K562 (cell line): ENCODE results near the gene FAM169A. TPM values are rescaled to one million over a fixed set of nuclear protein-coding genes. Genes with fewer than 3 reads are reported as not detected.
A peak's percentile ranks its signal among the peaks of the same experiment; 100 is the strongest.

ENCODE experiments used
- ATAC-seq: fragments of 200-7000 bp; cut with Tn5 transposase; 3 replicates; pipeline ENCODE4 v1.9.1; 2020; ENCODE audit warnings: moderate library complexity
- BruUV-seq: library from RNA; stranded (reverse); fragments of 400-500 nt; replicated peaks from 2 replicates; lab custom pipeline; 2021; lab: Mats Ljungman, UMichigan
- CTCF ChIA-PET: fragments of 300-600 bp; formaldehyde crosslinking; extraction: SDS; loops from one replicate; lab custom pipeline; 2021; ENCODE audit warnings: low intra/inter-chr PET ratio; lab: Yijun Ruan, JAX
- POLR2A ChIA-PET: fragments of 300-600, 350-650 bp; sonication (Branson Sonifier 250); formaldehyde crosslinking; extraction: SDS; loops from one replicate; lab custom pipeline; 2021; ENCODE audit warnings: antibody characterized with exemption, inconsistent platforms; lab: Yijun Ruan, JAX
- DNase-seq, 4 experiments: peaks; one replicate each; pipeline versions ENCODE4 v3.0.0 to v3.0.0-alpha.2; 2011 to 2018; ENCODE audit warnings: low spot score in 3 of 4, mixed read lengths in 3 of 4; ENCODE audit errors: extremely low read depth in 1 of 4
- FAIRE-seq: peaks from 2 replicates; lab custom pipeline; 2011; peaks lifted over from hg19 to GRCh38; lab: Jason Lieb, UNC
- H2AFZ ChIP-seq: 2 replicates; pipeline ENCODE4 v1.6.0; 2011; ENCODE audit warnings: low read depth, low read length, control low read depth, inconsistent platforms
- H3K27ac ChIP-seq: fragments of 200-600 bp; 3 replicates; pipeline ENCODE4 v1.8.0; 2011; ENCODE audit warnings: low read depth, mild to moderate bottlenecking, control low read depth, inconsistent platforms, low read length, moderate library complexity, mixed read lengths; ENCODE audit errors: extremely low read depth
- H3K27me3 ChIP-seq, 2 experiments: fragments of 300-600 bp in 1 of 2; 2 replicates in 1 of 2; 3 replicates in 1 of 2; pipeline versions ENCODE4 v1.6.0 to v1.8.0; 2011; ENCODE audit warnings: inconsistent platforms in 2 of 2, low read length in 2 of 2, mild to moderate bottlenecking in 1 of 2, mixed read lengths in 1 of 2, moderate library complexity in 1 of 2; ENCODE audit not compliant: control insufficient read depth in 2 of 2, insufficient read depth in 2 of 2
- H3K36me3 ChIP-seq: fragments of 300-600 bp; 3 replicates; pipeline ENCODE4 v1.8.0; 2011; ENCODE audit warnings: mild to moderate bottlenecking, low read length, inconsistent platforms; ENCODE audit not compliant: control insufficient read depth, insufficient read depth
- H3K4me1 ChIP-seq, 2 experiments: fragments of 200-600 bp in 1 of 2; replicated peaks in 1 of 2; 2 replicates in 1 of 2; 3 replicates in 1 of 2; pipeline versions ENCODE4 v1.5.1 to v1.8.0; 2011; ENCODE audit warnings: inconsistent platforms in 2 of 2, low read length in 2 of 2, mild to moderate bottlenecking in 1 of 2, mixed read lengths in 1 of 2, moderate library complexity in 1 of 2; ENCODE audit not compliant: control insufficient read depth in 2 of 2, insufficient read depth in 2 of 2
- H3K4me2 ChIP-seq: 2 replicates; pipeline ENCODE4 v1.6.1; 2011; ENCODE audit warnings: low read length, control low read depth, inconsistent platforms, mixed read lengths; ENCODE audit not compliant: insufficient read depth
- H3K4me3 ChIP-seq: fragments of 200-600 bp; sonication (generic), shearing (Covaris generic); 2 replicates; pipeline ENCODE4 v1.5.1; 2016; ENCODE audit warnings: control low read depth, inconsistent platforms
- H3K79me2 ChIP-seq: fragments of 200-600 bp; 3 replicates; pipeline ENCODE4 v1.8.0; 2011; ENCODE audit warnings: low read length, inconsistent platforms; ENCODE audit not compliant: control insufficient read depth, insufficient read depth
- H3K9ac ChIP-seq, 2 experiments: 2 replicates each; pipeline versions ENCODE4 v1.6.0 to v1.6.1; 2011; ENCODE audit warnings: low read depth in 2 of 2, low read length in 2 of 2, control low read depth in 1 of 2, inconsistent platforms in 1 of 2, mild to moderate bottlenecking in 1 of 2, mixed read lengths in 1 of 2; ENCODE audit not compliant: insufficient read depth in 1 of 2
- H3K9me1 ChIP-seq: one replicate; pipeline ENCODE4 v1.6.0; 2011; ENCODE audit warnings: inconsistent platforms, mild to moderate bottlenecking, low read length, moderate library complexity; ENCODE audit not compliant: control insufficient read depth, insufficient read depth
- H3K9me3 ChIP-seq: replicated peaks from 2 replicates; pipeline ENCODE4 v1.5.1; 2011; ENCODE audit warnings: low read depth, low read length, inconsistent platforms; ENCODE audit not compliant: control insufficient read depth, insufficient read depth
- H4K20me1 ChIP-seq: replicated peaks from 2 replicates; pipeline ENCODE4 v1.6.1; 2011; ENCODE audit warnings: low read length, inconsistent platforms, mixed read lengths; ENCODE audit not compliant: control insufficient read depth, insufficient read depth
- CEBPB ChIP-seq: fragments of 450-650 bp; IDR thresholded peaks from 2 replicates; pipeline ENCODE4 v1.6.1; 2016; ENCODE audit warnings: missing genetic modification characterization, missing compliant biosample characterization
- CEBPG ChIP-seq, 3 experiments: fragments of 200-800 bp in 1 of 3; sonication (Bioruptor generic) in 1 of 3; sonication (generic) in 1 of 3; formaldehyde crosslinking in 1 of 3; IDR thresholded peaks in 2 of 3; conservative IDR thresholded peaks in 1 of 3; 2 replicates each; pipeline versions ENCODE4 v1.6.1 to v1.8.0; 2016 to 2022; ENCODE audit warnings: missing compliant biosample characterization in 2 of 3, missing genetic modification characterization in 2 of 3, mild to moderate bottlenecking in 1 of 3, missing genetic modification reagents in 1 of 3
- KAT7 ChIP-seq: sonication (generic); formaldehyde crosslinking; IDR thresholded peaks from 2 replicates; pipeline ENCODE4 v1.8.0; 2022; ENCODE audit warnings: missing genetic modification reagents, mild to moderate bottlenecking, borderline replicate concordance
- PHB2 ChIP-seq: fragments of 450-650 bp; IDR thresholded peaks from 2 replicates; pipeline ENCODE4 v1.6.1; 2017; ENCODE audit warnings: low read depth
- PHF21A ChIP-seq: fragments of 450-650 bp; IDR thresholded peaks from 2 replicates; pipeline ENCODE4 v1.6.1; 2017; ENCODE audit warnings: low read depth, borderline replicate concordance
- POLR2G ChIP-seq: fragments of 200-400 bp; formaldehyde crosslinking; IDR thresholded peaks from 2 replicates; pipeline ENCODE4 v1.6.1; 2017; ENCODE audit warnings: low read depth, mild to moderate bottlenecking, antibody characterized with exemption, low read length, moderate library complexity
- RB1 ChIP-seq: fragments of 450-650 bp; IDR thresholded peaks from 2 replicates; pipeline ENCODE4 v1.6.1; 2017; ENCODE audit warnings: low read depth, mild to moderate bottlenecking
- RNF2 ChIP-seq: sonication (generic); IDR thresholded peaks from 2 replicates; pipeline ENCODE4 v1.6.1; 2016
- TCF7L2 ChIP-seq: fragments of 150-350 bp; IDR thresholded peaks from 2 replicates; pipeline ENCODE4 v1.6.1; 2016; ENCODE audit warnings: low read depth, mild to moderate bottlenecking, low read length, moderate library complexity
- ZNF212 ChIP-seq: fragments of 450-650 bp; formaldehyde crosslinking; IDR thresholded peaks from 2 replicates; pipeline ENCODE4 v1.4.0; 2020; ENCODE audit warnings: mild to moderate bottlenecking
- ZNF639 ChIP-seq, 2 experiments: fragments of 200-800 bp in 1 of 2; sonication (Bioruptor generic) in 1 of 2; sonication (generic) in 1 of 2; formaldehyde crosslinking in 1 of 2; IDR thresholded peaks in 1 of 2; conservative IDR thresholded peaks in 1 of 2; 2 replicates each; pipeline versions ENCODE4 v1.5.0 to v1.6.1; 2016 to 2020; ENCODE audit warnings: missing compliant biosample characterization in 1 of 2, missing genetic modification characterization in 1 of 2, missing genetic modification reagents in 1 of 2
- ZNF780A ChIP-seq: fragments of 250-450 bp; sonication (Bioruptor Pico); IDR thresholded peaks from 2 replicates; pipeline ENCODE4 v1.5.0; 2021; ENCODE audit warnings: mild to moderate bottlenecking
- WGBS: fragments of 100-300 bp; shearing (Covaris generic); methylation state at CpG from one replicate; pipeline ENCODE4 v1.1.6; 2016; ENCODE audit warnings: low coverage, mixed read lengths; ENCODE audit not compliant: insufficient coverage; ENCODE audit errors: missing lambda C conversion rate; 5-methylcytosine and 5-hydroxymethylcytosine counted together
- in situ Hi-C: fragments of 300-500 bp; cut with MboI; formaldehyde crosslinking; loops from 4 replicates; pipeline ENCODE4 v1.15.0; 2018; ENCODE audit warnings: inconsistent platforms, mixed read lengths
- intact Hi-C: fragments of 100-400 bp; cut with micrococcal nuclease; formaldehyde crosslinking; loops from 2 replicates; pipeline ENCODE4 v1.14.2; 2022
- polyA plus RNA-seq, 8 experiments: library from polyadenylated mRNA; depleted of rRNA in 4 of 8; stranded (reverse) in 5 of 8; unstranded in 3 of 8; fragments of >200 nt; fragmentation: Nextera tagmentation in 2 of 8; fragmentation: Illumina TruSeq in 1 of 8; extraction: Ambion mirVana in 2 of 8; extraction: Trizol in 1 of 8; gene quantifications; 2 replicates each; pipeline versions ENCODE4 v1.2.1 to v1.2.3, GENCODE V29; 2011 to 2014; ENCODE audit warnings: inconsistent platforms in 1 of 8, missing spikeins in 1 of 8
- total RNA-seq, 7 experiments: library from RNA; depleted of rRNA in 6 of 7; stranded (reverse); fragments of >200 nt in 6 of 7; fragmentation: Illumina TruSeq in 2 of 7; extraction: Trizol in 2 of 7; gene quantifications; 2 replicates each; pipeline versions ENCODE4 v1.2.1 to v1.2.3, GENCODE V29; 2011 to 2021; ENCODE audit warnings: low replicate concordance in 1 of 7
- TF ChIP-seq, protein P1 (sequence below), 2 experiments: fragments of 450-650 bp in 1 of 2; IDR thresholded peaks; 2 replicates each; pipeline ENCODE4 v1.6.1; 2011 to 2017; ENCODE audit warnings: low read depth in 2 of 2, antibody characterized with exemption in 1 of 2, borderline replicate concordance in 1 of 2, low read length in 1 of 2, mild to moderate bottlenecking in 1 of 2, mixed read lengths in 1 of 2; ENCODE audit not compliant: control insufficient read depth in 1 of 2

FAM169A gene
- total and polyA plus RNA-seq, 9 of the 15 experiments (the other 6 are each of a cell fraction or from before 2014, with no cell fraction given), result 0.01 to 0.04 TPM; not detected in 7

DNA sequence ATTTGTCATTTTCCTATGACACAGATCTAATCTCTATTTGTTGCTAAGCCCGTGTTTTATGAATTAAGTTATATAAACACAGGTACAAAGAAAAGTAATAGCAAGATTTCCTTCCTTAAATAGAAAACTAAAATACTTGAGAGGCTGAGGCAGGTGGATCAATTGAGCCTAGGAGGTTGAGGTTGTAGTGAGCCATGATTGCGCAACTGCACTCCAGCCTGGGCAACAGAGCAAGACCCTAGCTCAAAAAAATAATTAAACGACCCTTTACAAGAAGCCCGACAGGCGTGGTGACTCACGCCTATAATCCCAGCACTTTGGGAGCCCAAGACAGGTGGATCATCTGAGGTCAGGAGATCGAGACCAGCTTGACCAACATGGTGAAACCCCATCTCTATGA lies 36.8 kb downstream of the FAM169A start:
- ATAC-seq, result no peak
- Histone ChIP-seq H3K9me3 (no peaks in the 10 kb centered on the region), H4K20me1 (no peaks in the 10 kb centered on the region), H3K4me3 (no peak overlapping the region), H3K79me2 (no peaks in the 10 kb centered on the region), H3K36me3 (no peaks in the 10 kb centered on the region), H3K27me3 (no peaks in the 10 kb centered on the region; a peak in 1 of 5 replicates), H3K9ac (no peak overlapping the region), H3K4me1 (no peaks in the 10 kb centered on the region), H3K9me1 (no peaks in the 10 kb centered on the region), H3K4me2 (no peak overlapping the region), H2AFZ (no peak overlapping the region), H3K27ac (no peak overlapping the region)
- 3% methylated on average over 7 of the region's 7 CpGs for WGBS
- no peak for DNase-seq
- intact Hi-C loops, result no loop called here
- FAIRE-seq, result no peak
- TF ChIP-seq PHB2 (no peak), CEBPG (CRISPR knock-in tag; IDR thresholded peaks at IDR 0.05) (no peak), CEBPG (tag; conservative IDR thresholded peaks at IDR 0.05 in 1 of 2, IDR thresholded peaks at IDR 0.05 in 1 of 2) (peak in 1 of 2 experiments; percentile 83; a peak in 2 of 4 replicates), TCF7L2 (no peak), ZNF639 (CRISPR knock-in tag; conservative IDR thresholded peaks at IDR 0.05 in 1 of 2, IDR thresholded peaks at IDR 0.05 in 1 of 2) (no peak), CEBPB (tag) (peak; percentile 87), ZNF212 (no peak), PHF21A (no peak), KAT7 (CRISPR knock-in tag) (no peak), POLR2G (no peak), ZNF780A (CRISPR knock-in tag) (no peak), RNF2 (no peak), RB1 (no peak)
- TF ChIP-seq, protein P1, sequence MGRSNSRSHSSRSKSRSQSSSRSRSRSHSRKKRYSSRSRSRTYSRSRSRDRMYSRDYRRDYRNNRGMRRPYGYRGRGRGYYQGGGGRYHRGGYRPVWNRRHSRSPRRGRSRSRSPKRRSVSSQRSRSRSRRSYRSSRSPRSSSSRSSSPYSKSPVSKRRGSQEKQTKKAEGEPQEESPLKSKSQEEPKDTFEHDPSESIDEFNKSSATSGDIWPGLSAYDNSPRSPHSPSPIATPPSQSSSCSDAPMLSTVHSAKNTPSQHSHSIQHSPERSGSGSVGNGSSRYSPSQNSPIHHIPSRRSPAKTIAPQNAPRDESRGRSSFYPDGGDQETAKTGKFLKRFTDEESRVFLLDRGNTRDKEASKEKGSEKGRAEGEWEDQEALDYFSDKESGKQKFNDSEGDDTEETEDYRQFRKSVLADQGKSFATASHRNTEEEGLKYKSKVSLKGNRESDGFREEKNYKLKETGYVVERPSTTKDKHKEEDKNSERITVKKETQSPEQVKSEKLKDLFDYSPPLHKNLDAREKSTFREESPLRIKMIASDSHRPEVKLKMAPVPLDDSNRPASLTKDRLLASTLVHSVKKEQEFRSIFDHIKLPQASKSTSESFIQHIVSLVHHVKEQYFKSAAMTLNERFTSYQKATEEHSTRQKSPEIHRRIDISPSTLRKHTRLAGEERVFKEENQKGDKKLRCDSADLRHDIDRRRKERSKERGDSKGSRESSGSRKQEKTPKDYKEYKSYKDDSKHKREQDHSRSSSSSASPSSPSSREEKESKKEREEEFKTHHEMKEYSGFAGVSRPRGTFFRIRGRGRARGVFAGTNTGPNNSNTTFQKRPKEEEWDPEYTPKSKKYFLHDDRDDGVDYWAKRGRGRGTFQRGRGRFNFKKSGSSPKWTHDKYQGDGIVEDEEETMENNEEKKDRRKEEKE (IDR thresholded peaks at IDR 0.05; ENCODE audit: borderline replicate concordance in 1 of 2, control insufficient read depth in 1 of 2, low read depth in 2 of 2, low read length in 1 of 2), result no peak
- BruUV-seq, result no TSS peak
- CTCF ChIA-PET, result no interaction called here
- POLR2A ChIA-PET, result no interaction called here
- in situ Hi-C loops, result no loop called here
